Trophoblast cell (in vitro differentiated cells and primary cell): ENCODE data around the gene EP300.
A peak's percentile ranks its signal among the peaks of the same experiment; 100 is the strongest.
"Not testable (repeated sequence)": the region's sequence is repeated elsewhere in the genome, so short reads cannot be mapped to it uniquely, and the experiment has no call there.

Source experiments
- DNase-seq, 2 donors: peaks; one replicate each; pipeline ENCODE4 v3.0.0-alpha.2; 2016
- H2AFZ ChIP-seq: 2 replicates; pipeline ENCODE4 v1.6.1; 2013; ENCODE audit warnings: low read length, moderate library complexity, mild to moderate bottlenecking; ENCODE audit not compliant: insufficient read depth, poor library complexity
- H2AK5ac ChIP-seq: 2 replicates; pipeline ENCODE4 v1.6.1; 2013; ENCODE audit warnings: mild to moderate bottlenecking, low read length
- H2BK120ac ChIP-seq: 2 replicates; pipeline ENCODE4 v1.6.1; 2013; ENCODE audit warnings: low read length, mild to moderate bottlenecking, moderate library complexity; ENCODE audit not compliant: insufficient read depth, poor library complexity
- H2BK12ac ChIP-seq: 2 replicates; pipeline ENCODE4 v1.6.1; 2013; ENCODE audit warnings: mild to moderate bottlenecking, low read length, moderate library complexity
- H2BK5ac ChIP-seq: 2 replicates; pipeline ENCODE4 v1.6.1; 2013; ENCODE audit warnings: low read length, low read depth, moderate library complexity, mild to moderate bottlenecking; ENCODE audit not compliant: poor library complexity
- H3K14ac ChIP-seq: 2 replicates; pipeline ENCODE4 v1.6.1; 2013; ENCODE audit warnings: mild to moderate bottlenecking, low read length
- H3K18ac ChIP-seq: 2 replicates; pipeline ENCODE4 v1.6.1; 2013; ENCODE audit warnings: mild to moderate bottlenecking, low read length
- H3K23ac ChIP-seq: 2 replicates; pipeline ENCODE4 v1.6.1; 2013; ENCODE audit warnings: low read length
- H3K27ac ChIP-seq: 2 replicates; pipeline ENCODE4 v1.5.1; 2013; ENCODE audit warnings: low read depth, mild to moderate bottlenecking, inconsistent platforms, low read length, moderate library complexity
- H3K27me3 ChIP-seq: 2 replicates; pipeline ENCODE4 v1.6.1; 2013; ENCODE audit warnings: inconsistent platforms, mild to moderate bottlenecking, low read length, moderate library complexity; ENCODE audit not compliant: insufficient read depth
- H3K36me3 ChIP-seq, 2 experiments: 1 replicate in 1 of 2; 2 replicates in 1 of 2; pipeline ENCODE4 v1.6.1; 2013; ENCODE audit warnings: low read length in 2 of 2, mild to moderate bottlenecking in 2 of 2, moderate library complexity in 1 of 2; ENCODE audit not compliant: insufficient read depth in 2 of 2, control insufficient read depth in 1 of 2
- H3K4ac ChIP-seq: 2 replicates; pipeline ENCODE4 v1.6.1; 2013; ENCODE audit warnings: low read depth, mild to moderate bottlenecking, low read length, moderate library complexity
- H3K4me1 ChIP-seq, 2 experiments: 1 replicate in 1 of 2; 2 replicates in 1 of 2; pipeline ENCODE4 v1.6.1; 2013; ENCODE audit warnings: low read length in 2 of 2, mild to moderate bottlenecking in 2 of 2, moderate library complexity in 1 of 2; ENCODE audit not compliant: insufficient read depth in 2 of 2, control insufficient read depth in 1 of 2
- H3K4me2 ChIP-seq: 2 replicates; pipeline ENCODE4 v1.6.1; 2013; ENCODE audit warnings: inconsistent platforms, mild to moderate bottlenecking, low read length, moderate library complexity
- H3K4me3 ChIP-seq: 2 replicates; pipeline ENCODE4 v1.5.1; 2013; ENCODE audit warnings: mild to moderate bottlenecking, low read depth, low read length, inconsistent platforms
- H3K79me1 ChIP-seq: one replicate; pipeline ENCODE4 v1.6.1; 2013; ENCODE audit warnings: low read length
- H3K79me2 ChIP-seq: 2 replicates; pipeline ENCODE4 v1.6.1; 2013; ENCODE audit warnings: low read length, mild to moderate bottlenecking; ENCODE audit not compliant: control insufficient read depth, insufficient read depth, poor library complexity
- H3K9ac ChIP-seq: 2 replicates; pipeline ENCODE4 v1.6.1; 2013; ENCODE audit warnings: mild to moderate bottlenecking, low read length
- H3K9me3 ChIP-seq: 2 replicates; pipeline ENCODE4 v1.6.1; 2013; ENCODE audit warnings: low read depth, mild to moderate bottlenecking, control low read depth, inconsistent platforms, low read length; ENCODE audit not compliant: insufficient read depth
- H4K12ac ChIP-seq: 2 replicates; pipeline ENCODE4 v1.6.1; 2013; ENCODE audit warnings: low read depth, mild to moderate bottlenecking, low read length, moderate library complexity
- H4K8ac ChIP-seq: 2 replicates; pipeline ENCODE4 v1.6.1; 2013; ENCODE audit warnings: low read depth, mild to moderate bottlenecking, low read length, moderate library complexity
- H4K91ac ChIP-seq: one replicate; pipeline ENCODE4 v1.6.1; 2013; ENCODE audit warnings: low read depth, mild to moderate bottlenecking, low read length, moderate library complexity
- whole genome bisulfite sequencing: extraction: QIAGEN DNeasy Blood & Tissue Kit; methylation state at CpG from one replicate; pipeline ENCODE4 v1.1.7; 2013; ENCODE audit warnings: missing lambda C conversion rate; ENCODE audit not compliant: insufficient read length, insufficient coverage; ENCODE audit errors: extremely low coverage; 5-methylcytosine and 5-hydroxymethylcytosine counted together

The EP300 gene

DNA sequence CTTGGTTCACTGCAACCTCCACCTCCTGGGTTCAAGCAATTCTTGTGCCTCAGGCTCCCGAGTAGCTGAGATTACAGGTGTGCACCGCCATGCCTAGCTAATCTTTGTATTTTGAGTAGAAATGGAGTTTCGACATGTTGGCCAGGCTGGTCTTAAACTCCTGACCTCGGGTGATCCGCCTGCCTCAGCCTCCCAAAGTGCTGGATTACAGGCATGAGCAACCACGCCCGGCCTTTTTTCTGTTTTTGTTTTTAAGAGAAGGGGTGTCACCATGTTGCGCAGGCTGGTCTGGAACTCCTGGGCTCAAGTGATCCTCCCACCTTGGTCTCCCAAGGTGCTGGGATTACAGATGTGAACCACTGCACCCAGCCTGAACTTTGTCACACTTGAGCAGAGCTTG, 26.1 kb upstream of the EP300 start:
- not testable (repeated sequence) for H3K36me3 ChIP-seq, H3K27ac ChIP-seq, H3K4me2 ChIP-seq, H3K9ac ChIP-seq, H3K18ac ChIP-seq, H4K12ac ChIP-seq, H3K27me3 ChIP-seq, H3K4me3 ChIP-seq, H3K9me3 ChIP-seq, H3K4me1 ChIP-seq, DNase-seq, H3K79me2 ChIP-seq, H4K8ac ChIP-seq, H3K4ac ChIP-seq, H2BK12ac ChIP-seq, H2BK120ac ChIP-seq, H4K91ac ChIP-seq, H2BK5ac ChIP-seq, H2AK5ac ChIP-seq, H3K79me1 ChIP-seq, H3K23ac ChIP-seq, H3K14ac ChIP-seq, H2AFZ ChIP-seq
- no CpG with 5 or more reads among the region's 8 CpGs for WGBS

DNA sequence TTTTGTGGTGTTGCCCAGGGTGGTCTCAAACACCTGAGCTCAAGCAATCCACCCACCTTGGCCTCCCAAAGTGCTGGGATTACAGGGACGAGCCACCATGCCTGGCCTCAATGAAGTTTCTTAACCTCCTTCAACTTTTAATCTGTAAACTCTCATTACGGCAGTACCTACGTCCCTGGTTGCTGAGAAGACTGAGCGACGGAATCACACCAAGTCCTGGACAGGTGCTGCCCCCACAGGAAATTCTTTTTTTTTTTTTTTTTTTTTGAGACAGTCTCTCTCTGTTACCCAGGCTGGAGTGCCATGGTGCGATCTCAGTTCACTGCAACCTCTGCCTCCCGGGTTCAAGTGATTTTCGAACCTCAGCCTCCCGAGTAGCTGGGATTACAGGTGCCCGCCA, 24.4 kb upstream of the EP300 start:
- WGBS, result no CpG with 5 or more reads among the region's 10 CpGs
- not testable (repeated sequence) for H3K14ac ChIP-seq, H3K79me2 ChIP-seq, H3K23ac ChIP-seq, H3K36me3 ChIP-seq, H3K9ac ChIP-seq, H4K12ac ChIP-seq, H2AK5ac ChIP-seq, H2AFZ ChIP-seq, H3K4me2 ChIP-seq, H3K4ac ChIP-seq, H3K18ac ChIP-seq, H3K9me3 ChIP-seq, H3K79me1 ChIP-seq, H2BK12ac ChIP-seq, H4K8ac ChIP-seq, H3K27ac ChIP-seq, H3K27me3 ChIP-seq, H3K4me1 ChIP-seq, H2BK5ac ChIP-seq, H2BK120ac ChIP-seq, H4K91ac ChIP-seq, H3K4me3 ChIP-seq
- DNase-seq, result peak in 1 of 2 donors; percentile 20

DNA sequence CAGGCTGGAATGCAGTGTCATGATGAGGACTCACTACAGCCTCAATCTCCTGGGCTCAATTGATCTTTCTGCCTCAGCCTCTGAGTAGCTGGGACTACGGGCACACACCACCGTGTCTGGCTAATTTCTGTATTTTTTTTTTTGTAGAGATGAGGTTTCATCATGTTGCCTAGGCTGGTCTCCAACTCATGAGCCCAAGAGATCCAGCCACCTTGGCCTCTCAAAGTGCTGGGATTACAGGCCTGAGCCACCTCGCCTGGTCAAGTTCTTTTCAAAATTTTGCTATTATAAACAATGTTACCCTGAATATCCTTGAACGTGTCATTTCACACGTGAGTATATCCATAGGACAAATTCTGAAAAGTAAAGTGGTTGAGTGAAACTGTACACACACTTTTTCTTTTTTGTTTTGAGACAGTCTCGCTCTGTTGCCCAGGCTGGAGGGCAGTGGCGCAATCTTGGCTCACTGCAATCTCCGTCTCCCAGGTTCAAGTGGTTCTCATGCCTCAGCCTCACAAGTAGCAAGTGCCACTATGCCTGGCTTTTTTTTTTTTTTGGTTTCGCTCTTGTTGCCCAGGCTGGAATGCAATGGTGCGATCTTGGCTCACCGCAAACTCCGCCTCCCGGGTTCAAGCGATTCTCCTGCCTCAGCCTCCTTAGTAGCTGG, 21.6 kb upstream of the EP300 start:
- Histone ChIP-seq H3K79me1 (no peaks in the 10 kb centered on the region), H2AK5ac (no peak overlapping the region), H4K8ac (no peak overlapping the region), H3K18ac (no peak overlapping the region), H3K4me1 (no peaks in the 10 kb centered on the region), H2BK12ac (no peak overlapping the region), H3K4me2 (no peak overlapping the region), H2BK5ac (no peak overlapping the region), H2BK120ac (no peak overlapping the region), H3K36me3 (no peaks in the 10 kb centered on the region), H3K9ac (no peak overlapping the region), H3K4me3 (no peak overlapping the region), H2AFZ (no peak overlapping the region), H3K9me3 (peaks cover 4% of the 10 kb centered on the region), H3K14ac (no peak overlapping the region), H3K79me2 (no peaks in the 10 kb centered on the region), H3K27ac (no peak overlapping the region), H4K91ac (no peak overlapping the region), H3K23ac (no peak overlapping the region), H4K12ac (no peak overlapping the region), H3K4ac (no peak overlapping the region), H3K27me3 (no peaks in the 10 kb centered on the region)
- no peak for DNase-seq
- WGBS, result no CpG with 5 or more reads among the region's 14 CpGs

DNA sequence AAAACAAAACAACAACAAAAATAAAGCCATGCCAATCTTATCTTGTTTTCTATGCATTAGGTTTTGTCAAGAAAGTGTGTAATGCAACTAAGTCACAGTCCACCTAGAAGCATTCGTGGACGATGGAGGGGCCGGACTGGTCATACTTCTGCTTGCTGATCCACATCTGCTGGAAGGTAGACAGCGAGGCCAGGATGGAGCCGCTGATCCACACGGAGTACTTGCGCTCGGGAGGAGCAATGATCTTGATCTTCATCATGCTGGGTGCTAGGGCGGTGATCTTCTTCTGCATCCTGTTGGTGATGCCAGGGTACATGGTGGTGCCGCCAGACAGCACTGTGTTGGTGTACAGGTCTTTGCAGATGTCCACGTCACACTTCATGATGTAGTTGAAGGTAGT, 18.3 kb upstream of the EP300 start:
- no peaks in the 10 kb centered on the region for H3K36me3 ChIP-seq
- no peak overlapping the region for H3K4me3 ChIP-seq
- H3K4me2 ChIP-seq, result no peak overlapping the region
- no peak overlapping the region for H3K27ac ChIP-seq
- H3K79me2 ChIP-seq, result no peaks in the 10 kb centered on the region
- H3K18ac ChIP-seq, result no peak overlapping the region
- WGBS, result no CpG with 5 or more reads among the region's 11 CpGs
- no peak overlapping the region for H4K12ac ChIP-seq
- H2AK5ac ChIP-seq, result no peak overlapping the region
- no peak overlapping the region for H4K8ac ChIP-seq
- H3K14ac ChIP-seq, result no peak overlapping the region
- H3K23ac ChIP-seq, result peak overlapping the region; percentile 80
- H3K9ac ChIP-seq, result no peak overlapping the region
- H3K4ac ChIP-seq, result no peak overlapping the region
- H2AFZ ChIP-seq, result no peak overlapping the region
- no peaks in the 10 kb centered on the region for H3K79me1 ChIP-seq
- no peak overlapping the region for H2BK5ac ChIP-seq
- no peaks in the 10 kb centered on the region for H3K4me1 ChIP-seq
- no peak overlapping the region for H2BK12ac ChIP-seq
- no peak overlapping the region for H4K91ac ChIP-seq
- H3K9me3 ChIP-seq, result peaks cover 4% of the 10 kb centered on the region
- H3K27me3 ChIP-seq, result no peaks in the 10 kb centered on the region
- no peak overlapping the region for H2BK120ac ChIP-seq
- DNase-seq, result no peak
